ENCODE results near the gene ASNSD1.

The ASNSD1 gene

GRCh38 chr2:189661148-189661956 is at the start of gene ASNSD1:
Gene ASNSD1, plus strand, starts transcription at chr2:189661459. Its CDS starts 4,674 bp downstream, at chr2:189666133.
- peak; percentile 100 for DNase-seq

DNA sequence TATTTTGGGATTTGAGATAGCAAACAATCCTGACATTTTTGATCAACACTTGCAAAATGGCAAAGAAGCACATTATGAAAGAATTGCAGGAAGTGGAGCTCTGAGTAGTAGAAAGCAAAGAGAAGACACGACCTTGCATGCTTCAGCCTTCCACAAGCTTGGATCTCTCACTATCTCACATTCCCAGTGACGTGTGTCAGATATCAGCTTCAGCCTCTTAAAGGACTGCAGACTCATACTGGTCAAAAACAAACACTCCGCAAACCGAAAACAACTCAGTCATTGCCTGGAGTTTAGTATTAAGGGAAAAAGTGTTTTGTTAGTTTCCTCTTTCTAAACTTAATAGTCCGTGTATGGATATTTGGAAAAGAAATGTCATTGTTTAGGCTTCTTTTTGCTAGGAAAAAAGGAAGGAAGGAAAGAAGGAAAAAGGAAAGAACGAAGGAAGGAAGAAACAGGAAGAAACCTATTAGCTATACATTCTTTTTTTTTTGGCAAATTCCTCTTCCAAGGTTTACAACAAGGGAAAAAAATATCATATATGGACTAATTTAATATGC is 48.1 kb upstream of the ASNSD1 start:
- DNase-seq: no peak

GRCh38 chr2:189613650-189614420 is 47.4 kb upstream of the ASNSD1 start:
- no peak for DNase-seq

GRCh38 chr2:189614585-189614984 is 46.7 kb upstream of the ASNSD1 start:
- DNase-seq: no peak

GRCh38 chr2:189618197-189618596 is 43.1 kb upstream of the ASNSD1 start:
- DNase-seq: no peak

DNA sequence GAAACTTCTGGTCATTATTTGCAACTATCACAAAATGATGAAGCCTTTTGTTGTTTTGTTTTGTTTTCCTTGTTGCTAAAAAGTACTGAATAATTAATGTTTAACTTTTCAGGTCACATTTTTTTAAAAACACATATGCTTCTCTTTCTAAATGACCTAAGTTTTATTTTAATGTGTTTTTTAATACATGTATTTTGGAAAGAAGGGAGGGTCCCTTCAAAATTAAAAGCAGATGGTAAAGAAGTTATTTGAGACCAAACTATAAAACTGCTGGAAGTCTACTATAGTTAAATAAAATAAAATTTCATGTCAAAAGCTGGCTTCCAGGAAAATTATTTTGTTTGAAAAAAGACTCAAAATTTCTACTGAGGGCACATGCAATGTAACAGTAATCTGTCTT is 39.5 kb upstream of the ASNSD1 start:
- DNase-seq: no peak

DNA sequence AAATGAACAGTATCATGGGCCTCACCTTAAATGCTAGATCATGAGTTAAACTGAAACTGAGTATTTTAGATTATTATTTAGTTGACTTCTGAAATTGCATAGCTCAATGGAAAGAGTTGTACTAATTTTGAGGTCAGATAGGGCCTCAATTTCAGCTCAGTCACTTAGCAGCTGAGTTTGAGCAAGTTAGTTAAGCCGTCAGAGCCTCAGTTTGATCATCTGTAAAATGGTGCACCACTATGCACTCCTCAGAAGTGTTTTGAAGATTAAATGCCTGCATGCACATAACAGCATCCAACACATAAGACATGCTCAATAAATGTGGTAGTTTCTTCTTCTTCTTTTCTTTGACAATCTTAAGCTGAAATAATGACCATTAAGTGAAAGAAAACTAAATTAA is 38.2 kb upstream of the ASNSD1 start:
- DNase-seq: no peak

DNA sequence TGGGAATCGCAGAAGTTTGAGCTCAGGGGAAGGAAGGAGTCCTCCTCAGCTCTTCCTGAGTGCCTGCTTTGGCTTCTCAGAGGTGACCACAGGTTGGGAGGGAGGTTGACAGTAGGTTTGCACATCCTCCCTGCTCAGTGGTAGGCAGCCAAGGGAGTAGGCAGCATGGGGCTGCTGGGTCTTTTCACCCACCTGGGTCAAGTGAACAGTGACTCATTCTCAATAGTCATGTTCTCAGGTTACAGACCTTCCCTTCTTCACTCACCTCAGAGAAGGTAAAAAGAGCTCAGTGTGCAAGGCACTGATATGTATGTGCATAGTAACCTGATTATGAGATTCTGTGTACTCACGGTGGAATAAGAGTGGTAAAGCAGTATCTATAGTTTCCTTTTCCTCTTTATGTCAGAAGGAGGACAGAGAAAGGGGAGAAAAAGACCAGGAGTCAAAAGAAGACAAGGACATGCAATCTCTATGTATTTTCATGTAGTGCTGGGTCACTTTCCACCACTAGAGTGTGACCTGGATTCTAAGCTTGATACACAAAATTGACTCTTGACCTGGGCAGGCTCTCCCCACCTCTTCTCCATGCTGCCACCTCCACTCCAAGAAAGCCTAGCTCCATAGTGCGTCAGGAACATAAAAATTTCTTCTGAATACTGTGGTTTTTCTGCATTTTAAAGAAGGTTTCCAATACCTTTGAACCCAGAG is 36.5 kb upstream of the ASNSD1 start:
- DNase-seq: no peak

DNA sequence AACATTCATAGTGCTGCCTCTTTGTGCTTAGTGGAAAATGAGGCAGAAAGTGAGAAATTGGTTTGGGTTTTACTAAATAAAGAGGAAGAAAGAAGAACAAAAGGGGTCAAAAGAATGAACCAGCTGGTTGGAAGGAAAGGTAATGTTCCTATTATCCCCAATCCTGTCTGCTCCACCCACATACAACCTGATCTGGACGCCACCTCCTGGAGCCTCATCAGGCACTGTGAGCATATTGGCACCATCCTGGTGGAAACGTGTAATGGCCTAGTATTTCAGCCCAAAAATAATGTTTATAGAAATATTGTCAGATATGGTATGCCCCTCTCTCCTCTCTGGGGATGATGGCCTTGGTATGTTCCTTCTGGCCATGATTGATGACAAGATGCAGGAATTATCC is 35.6 kb upstream of the ASNSD1 start:
- DNase-seq: no peak

DNA sequence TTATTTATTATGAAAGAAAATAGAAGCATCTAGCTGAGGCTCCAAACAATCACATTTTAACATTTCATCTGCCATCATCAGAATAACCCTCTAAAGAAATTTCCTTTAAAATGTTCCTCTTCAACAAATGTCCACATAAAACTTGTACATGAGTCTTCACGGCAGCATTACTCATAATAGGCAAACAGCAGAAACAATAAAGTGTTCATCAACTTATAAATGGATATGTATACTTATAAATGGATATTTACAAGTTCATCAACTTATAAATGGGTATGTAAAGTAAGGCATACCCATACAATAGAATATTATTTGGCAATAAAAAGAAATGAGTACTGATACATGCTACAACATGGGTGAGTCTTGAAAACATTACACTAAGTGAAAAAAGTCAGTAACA is 33.5 kb upstream of the ASNSD1 start:
- DNase-seq: no peak

DNA sequence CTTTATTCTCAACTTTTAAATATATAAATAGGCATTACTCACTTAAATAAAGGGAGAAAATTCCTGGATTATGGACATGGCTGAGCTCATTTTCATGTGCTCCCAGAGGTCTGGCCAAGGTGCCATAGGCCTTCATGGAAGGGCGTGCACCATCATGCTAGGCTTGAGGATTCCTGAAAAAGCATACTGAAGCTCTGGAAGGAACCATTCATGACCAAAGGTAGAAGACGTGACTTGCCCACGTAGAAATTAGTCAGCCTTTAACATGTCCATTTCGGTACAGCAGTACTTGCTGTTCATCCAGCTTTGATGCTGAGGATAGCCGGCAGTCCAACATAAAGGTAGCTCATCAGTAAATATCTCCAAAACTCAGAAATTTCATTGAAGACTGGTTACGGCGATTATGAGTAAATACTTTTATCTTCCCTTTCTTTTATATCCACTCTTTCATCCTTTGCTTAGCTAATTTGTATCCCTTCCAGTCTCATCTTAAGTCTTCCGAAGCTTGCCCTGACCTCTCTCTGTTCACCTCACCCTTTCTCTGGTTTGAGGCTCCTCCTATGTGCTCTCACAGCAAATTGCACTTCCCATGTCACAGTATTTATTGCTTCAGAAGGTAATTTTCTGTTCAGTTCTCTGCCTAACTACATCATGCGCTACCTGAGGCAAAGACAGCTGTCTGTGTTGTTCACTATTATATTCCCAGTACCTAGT is 32.3 kb upstream of the ASNSD1 start:
- DNase-seq: no peak

DNA sequence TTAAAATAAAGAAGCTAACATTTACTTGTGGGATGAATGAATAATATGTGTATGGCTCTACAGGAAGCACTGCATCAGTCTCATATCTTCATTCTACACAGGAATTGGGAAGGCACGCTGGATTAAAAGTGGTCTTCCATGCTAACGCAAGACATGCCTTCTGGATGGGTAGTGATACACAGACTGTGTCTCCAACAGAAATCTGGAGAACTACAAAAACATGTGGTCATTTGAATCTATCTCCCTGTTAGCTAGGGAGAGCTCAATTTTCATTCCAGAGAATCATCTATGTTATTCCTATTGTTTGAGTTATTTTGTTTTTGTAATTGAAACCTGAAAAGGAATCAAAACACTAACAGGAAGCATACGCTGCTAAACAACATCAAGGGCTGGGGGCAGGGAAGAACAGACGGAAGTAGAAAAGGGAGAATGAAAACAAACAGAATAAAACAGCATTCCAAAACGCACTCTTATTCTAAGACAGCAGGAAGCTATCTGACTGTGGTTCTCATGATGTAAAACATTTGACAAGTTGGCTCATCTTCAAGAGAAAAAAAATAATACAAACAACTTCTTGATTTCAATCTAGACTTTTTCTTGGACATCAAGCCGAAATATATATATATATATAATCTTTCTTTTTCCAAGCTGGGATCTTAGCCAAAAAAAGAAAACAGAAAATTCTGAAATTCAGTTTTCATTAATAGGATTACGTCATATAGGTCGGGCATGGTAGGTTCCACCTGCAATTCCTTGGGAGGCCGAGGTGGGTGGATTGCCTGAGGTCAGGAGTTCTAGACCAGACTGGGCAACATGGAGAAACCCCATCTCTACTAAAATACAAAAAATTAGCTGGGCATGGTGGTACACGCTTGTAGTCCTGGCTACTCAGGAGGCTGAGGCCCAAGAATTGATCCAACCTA is 31.5 kb upstream of the ASNSD1 start:
- no peak for DNase-seq

- DNase-seq: no peak
These were observed 29.4 kb upstream of the ASNSD1 start for GRCh38 chr2:189631849-189632248.

DNA sequence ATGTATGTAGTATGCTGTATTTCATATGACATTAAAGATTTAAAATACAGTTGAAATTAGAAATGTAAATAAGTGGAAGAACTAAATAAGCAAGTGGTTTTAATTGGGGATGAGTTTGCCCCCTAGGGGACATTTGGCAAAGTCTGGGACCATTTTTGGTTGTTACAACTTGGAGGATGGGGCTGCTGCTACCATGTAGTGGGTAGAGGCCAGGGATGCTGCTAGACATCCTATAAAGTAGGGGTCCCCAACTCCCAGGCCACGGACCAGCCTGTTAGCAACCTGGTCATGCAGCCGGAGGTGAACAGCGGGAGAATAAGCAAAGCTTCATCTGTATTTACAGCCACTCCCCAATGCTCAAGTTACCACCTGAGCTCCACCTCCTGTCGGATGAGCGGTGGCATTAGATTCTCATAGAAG is 27.9 kb upstream of the ASNSD1 start:
- DNase-seq: peak; percentile 26 to 49

- no peak for DNase-seq
These were observed 25.9 kb upstream of the ASNSD1 start for GRCh38 chr2:189635353-189635752.

GRCh38 chr2:189638301-189639006 is 22.8 kb upstream of the ASNSD1 start:
- DNase-seq: no peak

GRCh38 chr2:189639007-189639609 is 22.2 kb upstream of the ASNSD1 start:
- no peak for DNase-seq

DNA sequence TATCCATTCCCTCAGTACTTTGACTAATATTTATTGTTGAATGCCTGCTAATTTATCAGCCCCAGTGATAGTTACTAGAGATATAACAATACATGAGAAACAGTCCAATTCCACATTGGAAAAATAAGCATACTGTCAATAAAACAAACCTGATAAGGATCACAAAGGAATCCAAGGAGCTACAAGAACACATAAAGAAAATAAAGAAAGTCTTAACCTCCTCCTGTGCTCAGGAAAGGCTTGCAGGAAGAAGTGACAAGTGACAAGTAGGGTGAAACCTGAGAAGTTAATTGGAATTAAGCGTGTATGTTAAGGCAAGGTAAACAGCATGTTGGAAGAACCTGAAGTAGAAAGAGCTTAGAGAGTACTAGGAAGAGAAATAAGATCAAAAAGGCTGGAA is 20.3 kb upstream of the ASNSD1 start:
- no peak for DNase-seq

- DNase-seq: no peak
These were observed 19.7 kb upstream of the ASNSD1 start for GRCh38 chr2:189641590-189641989.

GRCh38 chr2:189646521-189646920 is 14.7 kb upstream of the ASNSD1 start:
- DNase-seq: no peak

Measured in Kasumi-1 (cell line).